Glutamatergic neuron (in vitro differentiated cells): ENCODE data around the gene SPECC1. TPM values are rescaled to one million over a fixed set of nuclear protein-coding genes. Genes with fewer than 3 reads are reported as not detected.

ENCODE experiments used
- DNase-seq: peaks from one replicate; pipeline ENCODE4 v3.0.0; 2022
- H3K27ac Mint-ChIP-seq: one replicate; pipeline ENCODE4 v1.8.0; 2020; ENCODE audit warnings: mild to moderate bottlenecking, mixed read lengths, inconsistent platforms; ENCODE audit not compliant: unreplicated experiment
- H3K27me3 Mint-ChIP-seq: one replicate; pipeline ENCODE4 v1.8.0; 2020; ENCODE audit warnings: mild to moderate bottlenecking, moderate library complexity, mixed read lengths, inconsistent platforms; ENCODE audit not compliant: unreplicated experiment
- H3K36me3 Mint-ChIP-seq: one replicate; pipeline ENCODE4 v1.8.0; 2020; ENCODE audit warnings: mild to moderate bottlenecking, mixed read lengths, inconsistent platforms; ENCODE audit not compliant: unreplicated experiment
- H3K4me1 Mint-ChIP-seq: one replicate; pipeline ENCODE4 v1.8.0; 2020; ENCODE audit warnings: mild to moderate bottlenecking, low read depth, mixed read lengths, inconsistent platforms; ENCODE audit not compliant: unreplicated experiment
- H3K4me3 Mint-ChIP-seq: one replicate; pipeline ENCODE4 v1.8.0; 2020; ENCODE audit warnings: mild to moderate bottlenecking, mixed read lengths, inconsistent platforms; ENCODE audit not compliant: unreplicated experiment
- H3K9me3 Mint-ChIP-seq: one replicate; pipeline ENCODE4 v1.8.0; 2020; ENCODE audit warnings: mild to moderate bottlenecking, moderate library complexity, mixed read lengths, inconsistent platforms; ENCODE audit not compliant: unreplicated experiment
- CTCF ChIP-seq: fragments of 200-600 bp; sonication (generic); IDR thresholded peaks from one replicate; pipeline ENCODE4 v1.5.0; 2021; ENCODE audit not compliant: partially characterized antibody, unreplicated experiment
- total RNA-seq: library from RNA; stranded (reverse); fragmentation: NEBNext Ultra II Directional; extraction: Animal tissue kit (Norgen Biotek cat#: 25700); gene quantifications from one replicate; pipeline ENCODE4 v1.2.1, GENCODE V29; 2021; ENCODE audit not compliant: unreplicated experiment

The SPECC1 gene
- total RNA-seq, 1 donor from 2014 or later: 60.6 TPM

DNA sequence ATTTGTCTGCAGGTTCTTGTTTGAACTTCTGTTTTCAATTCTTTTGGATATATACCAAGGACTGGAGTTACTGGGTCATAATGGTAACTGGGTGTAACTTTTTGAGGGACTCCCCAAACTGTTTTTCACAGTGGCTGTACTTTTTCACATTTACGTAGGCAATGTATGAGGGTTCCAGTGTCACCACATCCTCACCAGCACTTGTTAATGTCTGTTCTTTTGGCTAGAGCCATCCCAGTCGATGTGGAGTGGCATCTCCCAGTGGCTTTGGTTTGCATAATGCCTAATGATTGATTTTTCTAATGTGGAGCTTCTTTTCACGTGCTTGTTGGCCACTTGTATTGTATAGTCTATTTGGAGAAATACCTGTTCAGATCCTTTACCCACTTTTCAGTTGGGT, 59.3 kb downstream of the SPECC1 start:
- no peak for TF ChIP-seq CTCF
- H3K36me3 Mint-ChIP-seq: no peaks in the 10 kb centered on the region
- no peak overlapping the region for H3K27ac Mint-ChIP-seq
- H3K27me3 Mint-ChIP-seq: no peaks in the 10 kb centered on the region
- DNase-seq: no peak
- H3K9me3 Mint-ChIP-seq: no peaks in the 10 kb centered on the region
- no peak overlapping the region for H3K4me3 Mint-ChIP-seq
- peaks cover 4% of the 10 kb centered on the region for H3K4me1 Mint-ChIP-seq

DNA sequence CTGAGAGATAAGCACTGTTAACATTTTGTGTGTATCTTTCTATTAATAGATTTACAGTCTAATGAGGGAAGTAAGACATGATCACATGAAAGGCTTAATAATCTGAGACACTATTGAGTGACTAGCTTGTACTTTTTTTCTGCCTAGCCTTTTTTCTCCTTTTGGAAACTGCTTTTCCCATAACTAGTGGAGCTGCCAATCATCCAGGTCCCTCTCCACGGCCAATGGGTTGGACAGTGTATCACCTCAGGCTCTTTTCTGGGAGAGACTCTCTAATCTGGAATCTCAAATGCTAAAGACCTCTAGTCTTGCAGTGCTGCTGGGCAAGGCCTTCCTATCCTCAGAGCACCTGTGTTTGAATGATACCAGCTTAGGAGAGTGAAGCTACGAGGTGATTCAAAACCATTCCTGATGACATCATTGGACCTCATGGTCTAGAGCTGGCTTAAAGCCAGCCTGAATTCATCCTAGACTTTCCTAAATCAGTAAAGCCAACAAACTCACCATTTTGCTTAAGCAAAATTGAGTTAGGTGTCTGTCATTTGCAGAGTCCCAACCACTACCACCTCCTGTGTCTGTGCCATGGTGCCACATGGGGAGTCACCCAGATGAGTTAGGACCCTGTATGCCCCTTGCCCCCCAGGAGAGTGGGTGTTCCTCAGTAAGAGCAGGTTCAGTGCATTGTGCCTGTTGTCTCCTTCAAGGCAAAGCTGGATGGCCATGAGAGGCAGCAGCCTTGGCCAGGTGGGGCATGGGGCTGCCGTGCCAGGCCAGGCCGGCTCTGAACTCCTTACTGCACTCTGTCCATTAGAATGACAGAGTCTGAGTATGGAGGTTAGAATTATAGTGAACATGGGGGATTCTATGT, 62.9 kb downstream of the SPECC1 start:
- Mint-ChIP-seq H3K9me3 (no peaks in the 10 kb centered on the region), H3K36me3 (no peaks in the 10 kb centered on the region), H3K27me3 (no peaks in the 10 kb centered on the region), H3K27ac (no peak overlapping the region), H3K4me1 (no peaks in the 10 kb centered on the region), H3K4me3 (no peak overlapping the region)
- no peak for TF ChIP-seq CTCF
- no peak for DNase-seq

- no peaks in the 10 kb centered on the region for H3K27me3 Mint-ChIP-seq
- no peak overlapping the region for H3K27ac Mint-ChIP-seq
- H3K4me1 Mint-ChIP-seq: no peaks in the 10 kb centered on the region
- no peak for DNase-seq
- no peaks in the 10 kb centered on the region for H3K9me3 Mint-ChIP-seq
- no peak for TF ChIP-seq CTCF
- no peak overlapping the region for H3K4me3 Mint-ChIP-seq
- no peaks in the 10 kb centered on the region for H3K36me3 Mint-ChIP-seq
These were observed 63.5 kb downstream of the SPECC1 start for GRCh38 chr17:20072692-20072992.

DNA sequence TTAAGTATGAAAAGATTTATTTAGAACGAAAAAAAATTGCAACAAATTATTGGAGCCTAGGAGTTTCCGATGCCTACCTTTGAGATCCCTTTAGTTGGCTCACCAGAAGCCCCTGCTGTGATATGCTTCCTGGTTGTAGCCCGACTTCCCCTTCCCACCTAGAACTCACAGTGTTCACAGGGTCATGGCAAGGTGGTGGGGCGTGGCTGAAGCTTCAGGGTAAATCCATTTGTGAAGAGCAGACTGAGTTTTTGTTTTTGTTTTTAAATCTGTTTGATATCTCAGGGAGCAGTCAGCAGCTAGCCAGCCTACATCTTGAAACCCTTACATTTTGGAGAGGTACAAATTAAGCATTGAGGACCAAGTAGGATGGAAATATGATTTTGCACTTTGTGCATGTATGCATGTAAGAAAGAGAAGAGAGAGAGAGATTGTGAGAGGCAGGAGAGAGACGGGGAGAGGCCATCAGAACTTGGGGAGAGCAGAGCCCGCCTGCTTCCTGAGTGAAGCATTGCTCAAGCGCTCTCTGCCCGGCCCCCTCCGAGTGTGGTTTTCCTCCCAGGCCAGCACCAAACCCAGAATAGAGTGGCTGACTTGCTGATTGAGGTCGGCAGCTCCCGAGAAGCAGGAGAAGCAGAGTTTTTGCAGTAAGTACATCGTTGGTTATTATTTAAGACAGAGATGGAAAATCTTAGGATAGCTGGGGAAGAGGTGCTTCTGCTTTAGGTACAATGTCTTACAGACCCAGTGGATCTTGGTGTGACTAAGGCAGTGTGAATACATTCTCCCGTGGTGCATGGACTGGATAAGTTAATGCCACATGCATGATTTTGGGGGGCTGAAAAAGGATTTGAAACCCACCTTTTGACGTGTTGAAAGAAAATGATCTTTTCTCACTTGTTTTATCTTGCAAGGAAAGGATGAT, 64.2 kb downstream of the SPECC1 start:
- Mint-ChIP-seq H3K27me3 (no peaks in the 10 kb centered on the region), H3K4me1 (no peaks in the 10 kb centered on the region), H3K4me3 (no peak overlapping the region), H3K27ac (no peak overlapping the region), H3K9me3 (no peaks in the 10 kb centered on the region), H3K36me3 (no peaks in the 10 kb centered on the region)
- no peak for TF ChIP-seq CTCF
- no peak for DNase-seq

DNA sequence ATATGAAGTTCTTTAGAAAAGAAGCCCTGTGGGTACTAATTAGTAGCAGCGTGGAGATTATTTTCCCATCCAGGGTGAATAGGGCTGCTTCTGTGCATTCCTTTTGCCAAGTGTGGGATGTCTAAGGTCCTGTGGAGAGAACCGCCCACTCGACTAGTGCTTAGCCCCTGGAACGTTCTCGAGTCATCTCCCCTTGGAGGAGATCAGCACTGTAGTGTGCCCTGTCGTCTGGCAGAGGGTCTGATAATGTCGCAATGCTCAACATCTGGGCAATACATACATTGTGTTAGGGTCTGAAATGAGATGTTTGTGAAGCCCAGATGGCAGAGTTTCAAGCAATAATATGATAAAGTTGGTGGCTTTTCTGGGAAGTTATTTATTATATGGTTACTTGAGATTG, 64.8 kb downstream of the SPECC1 start:
- no peak for DNase-seq
- H3K27me3 Mint-ChIP-seq: no peaks in the 10 kb centered on the region
- H3K27ac Mint-ChIP-seq: no peak overlapping the region
- no peak overlapping the region for H3K4me3 Mint-ChIP-seq
- TF ChIP-seq CTCF: no peak
- H3K9me3 Mint-ChIP-seq: no peaks in the 10 kb centered on the region
- H3K36me3 Mint-ChIP-seq: no peaks in the 10 kb centered on the region
- H3K4me1 Mint-ChIP-seq: no peaks in the 10 kb centered on the region
